T-helper 1 cell (primary cell): Measurements from ENCODE around the gene NBDY.
A peak's percentile ranks its signal among the peaks of the same experiment; 100 is the strongest.
"Not testable (repeated sequence)": the region's sequence is repeated elsewhere in the genome, so short reads cannot be mapped to it uniquely, and the experiment has no call there.

Source experiments
- DNase-seq, 5 donors: peaks; one replicate each; pipeline ENCODE4 v3.0.0-alpha.2; 2012 to 2020
- total RNA-seq, 4 donors: gene quantifications; one replicate each; lab custom pipeline; 2026; lab: John Stamatoyannopoulos, UW

NBDY gene, protein sequence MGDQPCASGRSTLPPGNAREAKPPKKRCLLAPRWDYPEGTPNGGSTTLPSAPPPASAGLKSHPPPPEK
- 12.8 to 20.7 (median 16.8) reads per million in 4 donors for total RNA-seq

- DNase-seq: peak in 2 of 5 donors; percentile 20 to 30
These were observed at the start of gene NBDY for GRCh38 chrX:56729152-56729850. TSS of gene NBDY (plus strand) at chrX:56729243. CDS start at chrX:56729354, 111 bp downstream.

GRCh38 chrX:56704530-56704929 is 24.5 kb upstream of the NBDY start:
- DNase-seq: not testable (repeated sequence)

DNA sequence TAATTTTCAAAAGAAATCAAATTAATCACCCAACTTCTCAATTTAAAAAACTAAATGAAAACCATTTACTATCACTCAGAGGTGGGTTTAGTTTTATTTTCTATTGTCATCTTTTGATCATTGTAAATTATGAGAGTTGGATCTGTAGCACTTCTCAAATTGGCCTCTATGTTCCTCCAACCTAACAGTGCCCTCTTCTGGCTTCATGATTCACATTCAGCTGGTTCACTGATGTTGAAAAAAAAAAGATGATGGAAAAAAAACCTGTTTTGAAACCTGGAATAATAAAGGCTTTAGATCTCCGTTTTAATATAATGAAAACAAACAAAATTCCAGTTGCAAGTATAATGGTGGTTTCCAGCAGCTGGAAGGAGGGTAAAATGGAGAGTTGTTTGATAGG is 2.4 kb upstream of the NBDY start:
- DNase-seq: peak in 1 of 5 donors; percentile 47

DNA sequence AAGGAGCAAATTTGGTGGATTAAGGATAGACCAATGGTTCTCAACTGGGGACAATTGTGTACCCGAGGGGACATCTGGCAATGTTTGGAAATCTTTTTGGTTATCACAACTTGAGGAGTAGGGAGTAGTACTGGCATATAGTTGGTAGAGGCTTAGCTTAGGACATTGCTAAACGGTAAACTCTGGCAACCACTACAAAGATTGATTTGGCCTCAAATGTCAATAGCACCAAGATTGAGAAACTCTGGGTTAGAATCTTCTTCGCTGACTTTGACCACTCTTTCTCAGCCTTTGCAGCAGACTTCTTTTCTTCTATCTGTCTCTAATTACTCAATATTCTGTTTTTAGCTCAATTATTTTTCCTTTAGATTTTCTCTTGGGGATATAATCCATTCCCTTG is 1.5 kb upstream of the NBDY start:
- DNase-seq: no peak

DNA sequence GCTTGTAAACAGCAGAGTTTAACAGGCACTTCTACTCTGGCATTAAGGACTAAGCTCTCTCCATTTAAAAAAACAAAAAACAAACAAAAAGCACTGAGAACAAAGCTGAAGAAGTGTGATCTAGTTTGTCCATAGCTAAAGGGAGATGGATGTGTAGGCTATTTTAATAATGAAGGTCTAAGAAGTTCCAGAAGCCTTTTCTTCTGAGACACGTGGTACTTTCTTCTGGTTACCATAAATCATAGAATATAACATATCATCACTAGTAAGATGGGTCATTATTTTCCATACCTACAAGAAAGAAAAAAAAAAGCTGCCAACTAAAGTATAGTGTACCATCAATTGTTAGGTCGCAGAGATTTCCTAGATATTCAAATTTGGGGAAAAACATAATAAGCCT is 722 bp upstream of the NBDY start:
- no peak for DNase-seq

GRCh38 chrX:56728752-56729151 is 291 bp upstream of the NBDY start:
- DNase-seq: peak in 1 of 5 donors; percentile 8

DNA sequence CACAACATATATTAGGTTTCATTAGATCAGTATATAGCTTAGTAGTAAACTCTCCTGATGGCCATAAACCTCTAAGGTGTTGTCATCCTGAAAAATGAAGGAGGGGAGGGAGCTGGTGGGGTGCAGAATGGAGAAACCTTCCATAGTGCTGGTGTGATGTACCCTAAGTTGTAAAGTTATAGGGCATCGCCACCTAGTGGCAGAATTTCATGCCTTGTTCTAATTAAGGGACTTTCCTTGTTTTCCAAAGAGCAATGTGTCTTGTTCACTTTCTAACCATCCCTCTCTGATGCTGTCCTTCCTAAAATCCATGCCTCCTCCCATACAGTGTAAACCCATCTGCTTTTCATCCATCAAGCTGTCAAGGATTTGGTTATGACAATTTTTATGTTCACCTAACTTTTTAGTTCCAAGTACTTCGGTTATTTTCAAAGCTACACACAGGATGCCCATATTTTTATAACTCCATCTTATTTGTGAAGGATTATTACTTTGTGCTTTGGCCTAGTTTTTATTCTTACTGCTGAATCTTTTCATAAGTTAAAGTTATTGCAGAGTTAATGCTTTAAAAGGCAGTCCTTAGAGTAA is 4.5 kb downstream of the NBDY start:
- peak; percentile 14 to 52 (median 35) for DNase-seq

DNA sequence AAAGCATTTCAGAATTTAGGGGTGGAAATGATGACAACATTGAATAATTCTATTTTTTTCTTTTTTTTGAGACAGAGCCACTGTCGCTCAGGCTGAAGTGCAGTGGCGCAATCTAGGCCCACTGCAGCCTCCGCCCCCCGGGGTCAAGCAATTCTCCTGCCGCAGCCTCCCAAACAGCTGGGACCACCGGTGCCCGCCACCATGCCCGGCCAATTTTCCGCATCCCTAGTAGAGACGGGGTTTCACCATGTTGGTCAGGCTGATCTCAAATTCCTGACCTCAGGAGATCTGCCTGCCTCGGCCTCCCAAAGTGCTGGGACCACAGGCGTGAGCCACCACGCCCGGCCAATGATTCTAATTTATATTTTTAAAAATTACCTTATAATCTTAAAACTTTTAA is 7.2 kb downstream of the NBDY start:
- DNase-seq: no peak

GRCh38 chrX:56738670-56739069 is 9.6 kb downstream of the NBDY start:
- DNase-seq: no peak

GRCh38 chrX:56744996-56745395 is 16.0 kb downstream of the NBDY start:
- DNase-seq: no peak

GRCh38 chrX:56746996-56747395 is 18.0 kb downstream of the NBDY start:
- DNase-seq: no peak

GRCh38 chrX:56751071-56751470 is 22.0 kb downstream of the NBDY start:
- DNase-seq: no peak

DNA sequence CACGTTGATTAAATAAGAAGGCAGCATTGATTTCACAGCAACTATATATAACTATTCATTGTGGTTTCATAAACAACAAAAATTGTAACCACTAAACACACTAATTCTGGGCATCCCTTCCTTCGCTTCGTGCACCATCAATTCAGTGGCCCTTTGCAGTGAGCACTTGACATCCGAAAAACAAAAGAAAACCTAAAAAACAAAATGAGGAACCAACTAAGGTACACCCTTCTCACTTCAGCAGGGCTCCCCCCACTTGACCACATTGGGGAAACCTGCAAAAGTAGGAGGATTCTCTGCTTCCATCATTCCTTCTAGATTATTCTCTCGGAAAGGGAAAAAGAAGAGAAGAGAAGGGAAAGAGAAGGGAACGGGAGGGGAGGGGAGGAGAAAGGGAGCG is 28.3 kb downstream of the NBDY start:
- no peak for DNase-seq

DNA sequence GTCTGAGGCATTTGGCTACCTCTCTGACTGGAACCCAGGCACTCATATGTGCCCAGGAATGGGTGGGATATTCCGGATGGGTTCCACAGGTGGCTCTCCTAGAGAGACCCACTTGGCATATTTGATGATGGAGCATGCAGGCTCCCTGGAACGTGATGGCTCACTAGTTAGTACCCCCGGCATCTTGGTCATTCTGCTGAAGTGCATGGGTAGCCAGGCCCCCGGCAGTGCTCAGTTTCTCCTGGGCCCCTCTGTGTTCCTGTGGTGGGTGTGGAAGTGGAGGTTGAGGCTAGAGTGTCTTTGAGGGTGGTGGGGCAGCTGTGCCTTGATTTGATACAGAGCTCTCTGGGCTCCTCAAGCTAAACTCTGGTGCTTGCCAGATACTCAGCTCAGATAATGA is 29.4 kb downstream of the NBDY start:
- DNase-seq: no peak

GRCh38 chrX:56759736-56760409 is 30.8 kb downstream of the NBDY start:
- DNase-seq: no peak

DNA sequence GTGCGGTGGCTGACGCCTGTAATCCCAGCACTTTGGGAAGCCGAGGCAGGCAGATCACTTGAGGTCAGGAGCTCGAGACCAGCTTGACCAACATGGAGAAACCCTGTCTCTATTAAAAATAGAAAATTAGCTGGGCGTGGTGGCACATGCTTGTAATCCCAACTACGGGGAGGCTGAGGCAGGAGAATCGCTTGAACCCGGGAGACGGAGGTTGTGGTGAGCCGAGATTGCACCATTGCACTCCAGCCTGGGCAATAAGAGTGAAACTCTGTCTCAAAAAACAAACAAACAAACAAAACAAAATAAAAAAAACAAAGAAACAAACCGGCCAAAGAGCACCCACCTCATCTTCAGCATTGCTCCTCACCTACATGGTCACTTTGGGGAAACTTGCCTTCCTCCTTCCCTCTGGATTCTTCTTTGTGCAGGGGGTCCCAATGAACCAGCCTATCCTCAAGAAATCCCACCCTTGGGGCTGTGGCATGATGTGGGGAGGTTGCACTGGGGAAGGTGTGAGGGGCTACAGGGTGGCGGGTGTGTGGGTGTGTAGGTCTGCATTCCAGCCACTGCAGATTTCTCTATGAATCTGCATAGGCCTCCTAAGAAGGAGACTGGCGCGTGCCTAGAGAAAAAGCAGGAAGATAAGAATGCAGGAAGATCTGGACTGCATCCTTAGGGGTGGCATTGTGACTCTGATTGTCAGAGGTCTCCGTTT is 31.5 kb downstream of the NBDY start:
- DNase-seq: not testable (repeated sequence)

DNA sequence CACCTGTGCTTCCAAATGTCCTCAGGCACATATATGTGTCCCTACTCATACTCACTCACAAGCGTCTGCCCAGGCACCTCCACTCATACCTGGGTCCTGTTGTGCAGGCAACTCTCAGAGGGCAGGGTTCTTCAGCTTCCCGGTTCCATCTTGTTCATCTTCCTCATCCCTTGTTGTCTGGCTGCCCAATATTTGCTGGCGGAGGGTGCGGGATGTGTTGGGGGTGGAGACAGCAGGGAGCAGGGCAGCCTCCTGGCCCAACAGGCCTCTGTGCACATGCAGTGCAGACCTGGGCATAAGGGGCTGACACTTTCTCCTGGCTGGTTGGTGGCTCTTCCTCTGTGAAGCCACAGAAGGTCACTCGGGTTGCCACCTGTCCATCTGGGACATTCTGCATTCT is 32.1 kb downstream of the NBDY start:
- DNase-seq: no peak

- peak in 1 of 5 donors; percentile 42 for DNase-seq
These were observed 33.2 kb downstream of the NBDY start for GRCh38 chrX:56762220-56762619.

DNA sequence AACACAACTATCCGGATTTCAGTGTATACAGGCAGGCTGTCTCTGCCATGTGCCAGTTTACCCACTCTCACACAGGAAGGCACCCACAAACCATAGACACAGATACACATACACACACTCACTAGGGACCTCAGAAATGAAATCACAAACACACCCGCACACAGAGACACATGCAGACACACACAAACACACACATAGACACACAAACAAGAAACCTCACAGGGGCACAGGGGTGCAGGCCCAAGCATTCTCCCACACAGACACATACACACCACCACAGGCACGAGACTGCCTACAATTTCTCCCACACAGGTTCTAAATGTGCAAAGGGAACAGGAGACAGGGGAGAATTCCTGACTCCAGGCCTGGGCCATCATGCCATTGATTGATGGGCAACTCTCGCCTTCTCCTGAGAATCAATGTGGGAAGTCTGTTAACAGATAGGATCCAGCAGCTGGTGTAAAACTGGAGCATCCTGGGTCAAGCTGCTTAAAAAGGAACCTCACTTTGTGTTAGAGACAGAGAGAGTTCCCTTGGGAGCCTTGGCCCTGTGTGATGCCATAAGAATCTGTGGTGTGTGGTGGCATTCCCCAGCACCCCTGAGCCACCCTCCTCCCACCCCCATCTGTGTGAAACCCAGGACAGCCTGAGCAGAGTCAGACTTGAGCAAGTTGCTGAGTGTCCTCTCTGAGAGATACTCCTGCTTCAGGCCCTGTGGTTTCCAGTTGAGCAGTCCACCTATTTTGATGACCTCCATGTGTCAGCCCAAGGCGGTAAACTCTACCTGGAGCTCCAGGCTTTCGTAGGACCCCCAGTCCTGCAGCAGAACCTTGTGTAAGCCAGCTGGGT is 33.9 kb downstream of the NBDY start:
- peak in 1 of 5 donors; percentile 20 for DNase-seq

DNA sequence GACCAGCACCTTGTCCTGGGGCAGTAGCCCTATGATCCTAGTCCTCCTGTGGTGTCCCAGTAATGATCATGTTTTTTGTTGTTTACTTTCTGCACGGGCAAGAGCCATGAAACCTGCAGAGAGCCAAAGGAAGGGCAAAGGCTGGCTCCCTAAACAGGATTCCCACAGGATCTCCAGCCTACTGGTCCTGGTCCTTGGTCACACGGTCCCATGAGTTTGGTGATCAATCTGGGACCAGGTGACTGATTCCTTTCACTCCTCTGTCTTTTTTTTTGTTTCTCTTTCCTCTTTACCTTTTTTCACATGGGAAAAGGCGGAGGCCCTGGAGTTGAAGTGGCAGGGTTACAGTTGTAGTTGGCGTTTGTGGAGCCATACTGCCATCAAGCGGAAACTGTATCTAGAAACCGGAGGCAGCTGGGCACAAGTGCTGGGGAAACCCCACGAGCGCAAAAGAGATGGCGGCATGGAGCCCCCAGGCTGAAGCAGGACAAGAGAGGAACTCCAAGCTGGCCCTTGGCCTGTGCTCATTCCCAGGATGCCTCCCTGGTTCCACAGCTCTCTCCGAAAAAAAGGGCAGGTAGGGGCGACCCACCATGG is 34.6 kb downstream of the NBDY start:
- DNase-seq: peak in 3 of 5 donors; percentile 22 to 88 (median 23)

DNA sequence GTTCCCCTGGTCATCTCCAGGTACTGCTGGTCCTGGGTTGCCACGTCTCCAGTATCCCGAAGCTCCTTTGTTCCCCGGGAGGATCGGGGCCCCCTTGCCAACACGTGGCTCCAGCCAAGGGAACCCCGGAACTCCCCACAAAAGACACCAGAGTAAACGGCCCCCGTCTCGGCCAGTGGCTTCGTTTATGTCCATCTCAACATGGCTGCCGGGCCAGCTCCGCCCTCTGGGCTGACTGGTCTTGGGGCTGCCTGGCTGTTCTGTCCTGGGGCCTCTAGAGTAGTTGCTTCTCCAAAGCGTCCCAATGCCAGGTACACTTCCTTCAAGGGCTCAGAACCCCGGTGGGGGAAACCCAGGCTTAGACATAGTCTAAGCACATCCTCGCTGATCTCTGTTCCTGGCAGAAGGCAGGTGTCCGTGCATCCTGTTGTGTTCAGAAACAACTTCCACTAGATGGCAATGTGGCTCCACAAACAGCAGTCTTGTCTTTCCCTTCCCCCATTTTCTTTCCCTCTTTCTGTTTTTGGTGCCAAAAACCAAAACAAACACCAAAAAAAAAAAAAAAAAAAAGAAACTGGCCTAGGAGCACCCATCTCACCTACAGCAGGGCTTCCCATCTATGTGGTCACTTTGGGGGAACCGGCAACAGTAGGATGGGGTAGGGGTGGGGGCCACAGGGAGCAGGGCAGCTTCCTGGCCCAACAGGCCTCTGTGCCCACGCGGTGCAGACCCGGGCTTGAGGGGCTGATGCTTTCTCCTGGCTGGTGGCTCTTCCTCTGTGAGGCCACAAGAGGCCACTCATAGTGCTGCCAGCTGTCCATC is 35.3 kb downstream of the NBDY start:
- peak in 4 of 5 donors; percentile 52 to 93 (median 60) for DNase-seq
